ENCODE results near the gene MAP1A. TPM values are rescaled to one million over a fixed set of nuclear protein-coding genes. Genes with fewer than 3 reads are reported as not detected.
A peak's percentile ranks its signal among the peaks of the same experiment; 100 is the strongest.

MAP1A gene
- total RNA-seq, 1 experiment from 2014 or later = 1.0 TPM

DNA sequence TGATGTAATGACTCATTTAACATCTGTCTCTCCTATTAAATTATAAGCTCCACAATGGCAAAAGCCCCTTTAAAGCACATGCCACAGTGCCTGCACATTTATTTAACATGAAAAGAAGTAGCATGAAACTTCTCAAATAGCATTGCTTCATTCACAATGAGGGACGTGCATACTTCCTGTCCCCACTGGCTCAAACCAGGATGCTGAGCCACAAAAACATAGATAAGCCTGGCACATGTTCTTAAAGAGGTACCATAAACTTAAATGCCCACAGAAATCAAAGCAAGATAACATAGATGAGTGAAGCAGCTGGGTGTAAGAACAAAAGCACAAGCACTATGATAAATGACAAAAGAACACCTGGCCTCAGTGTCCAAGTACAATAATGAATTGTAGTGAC, 28.2 kb upstream of the MAP1A start:
- Histone ChIP-seq H3K9me3 (ENCODE audit: low read length) (no peaks in the 10 kb centered on the region), H3K27me3 (ENCODE audit: low read length) (no peaks in the 10 kb centered on the region), H3K36me3 (ENCODE audit: low read depth, low read length) (peaks cover 13% of the 10 kb centered on the region; the same call in 1 of the 2 replicates), H4K20me1 (ENCODE audit: low read length) (no peaks in the 10 kb centered on the region), H3K79me2 (ENCODE audit: low read length) (peaks cover 15% of the 10 kb centered on the region), H3K4me2 (ENCODE audit: low read length) (no peak overlapping the region), H3F3A (ENCODE audit: low read length, unreplicated experiment) (no peaks in the 10 kb centered on the region), H2AFZ (ENCODE audit: low read length) (no peak overlapping the region), H3K4me1 (ENCODE audit: insufficient read depth, low read length) (peaks cover 9% of the 10 kb centered on the region), H3K4me3 (ENCODE audit: low read length) (no peak overlapping the region), H3K27ac (ENCODE audit: low read length) (no peak overlapping the region), H3K9me2 (replicated peaks; ENCODE audit: low read length) (no peaks in the 10 kb centered on the region), H3K9ac (ENCODE audit: low read length) (no peak overlapping the region)
- BruUV-seq (replicated peaks) = no TSS peak
- ChIA-PET POLR2A (ENCODE audit: unreplicated experiment) (no interaction called here), CTCF (interaction anchor here (0.6 kb wide), 1 partner anchor 63 kb away, joined by 4 read pairs; no protein-coding TSS in a partner anchor)
- no peak for ATAC-seq
- no peak for DNase-seq
- intact Hi-C loops (cut with micrococcal nuclease) = no loop called here
- no peak for TF ChIP-seq EZH2 (IDR thresholded peaks at IDR 0.05; ENCODE audit: low read length, unreplicated experiment)
- TF ChIP-seq EZH2phosphoT487 (IDR thresholded peaks at IDR 0.05; ENCODE audit: borderline replicate concordance, low read length) = no peak

DNA sequence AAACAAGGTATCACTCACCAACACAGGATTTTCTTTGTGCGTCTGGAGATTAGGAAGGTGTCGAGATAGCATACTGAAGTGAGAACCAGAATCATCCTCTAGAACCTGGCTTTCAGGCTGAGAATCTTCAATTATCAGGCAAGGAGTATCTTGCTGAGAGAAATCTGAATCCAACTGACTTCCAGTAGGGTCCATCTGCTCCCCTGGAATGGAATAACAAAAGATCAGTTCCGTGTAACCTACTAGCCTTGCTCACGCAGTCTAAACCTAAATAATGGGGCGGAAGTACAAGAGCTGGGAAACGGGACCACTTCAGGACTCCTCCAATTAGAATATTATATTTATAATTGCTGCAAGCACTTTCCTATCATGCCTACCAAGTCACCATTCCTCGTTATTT, 25.1 kb upstream of the MAP1A start:
- H3K9ac ChIP-seq (ENCODE audit: low read length) = peak overlapping the region; percentile 84
- peaks cover 13% of the 10 kb centered on the region; the same call in 1 of the 2 replicates for H3K36me3 ChIP-seq (ENCODE audit: low read depth, low read length)
- H3K4me3 ChIP-seq (ENCODE audit: low read length) = peak overlapping the region; percentile 99
- no peak overlapping the region for H3K27ac ChIP-seq (ENCODE audit: low read length)
- ATAC-seq (no peak; the same call in 1 of the 2 replicates), DNase-seq (no peak)
- peaks cover 15% of the 10 kb centered on the region for H3K79me2 ChIP-seq (ENCODE audit: low read length)
- H3F3A ChIP-seq (ENCODE audit: low read length, unreplicated experiment) = no peaks in the 10 kb centered on the region
- no peaks in the 10 kb centered on the region for H3K27me3 ChIP-seq (ENCODE audit: low read length)
- TF ChIP-seq EZH2phosphoT487 (IDR thresholded peaks at IDR 0.05; ENCODE audit: borderline replicate concordance, low read length) = no peak
- peak overlapping the region; percentile 95 for H3K4me2 ChIP-seq (ENCODE audit: low read length)
- CTCF ChIA-PET = no interaction called here
- BruUV-seq (replicated peaks) = no TSS peak
- H4K20me1 ChIP-seq (ENCODE audit: low read length) = no peaks in the 10 kb centered on the region
- no peaks in the 10 kb centered on the region for H3K9me2 ChIP-seq (replicated peaks; ENCODE audit: low read length)
- POLR2A ChIA-PET (ENCODE audit: unreplicated experiment) = no interaction called here
- peak overlapping the region; percentile 100 for H2AFZ ChIP-seq (ENCODE audit: low read length)
- H3K9me3 ChIP-seq (ENCODE audit: low read length) = no peaks in the 10 kb centered on the region
- intact Hi-C loops (cut with micrococcal nuclease) = no loop called here
- H3K4me1 ChIP-seq (ENCODE audit: insufficient read depth, low read length) = peaks cover 9% of the 10 kb centered on the region

DNA sequence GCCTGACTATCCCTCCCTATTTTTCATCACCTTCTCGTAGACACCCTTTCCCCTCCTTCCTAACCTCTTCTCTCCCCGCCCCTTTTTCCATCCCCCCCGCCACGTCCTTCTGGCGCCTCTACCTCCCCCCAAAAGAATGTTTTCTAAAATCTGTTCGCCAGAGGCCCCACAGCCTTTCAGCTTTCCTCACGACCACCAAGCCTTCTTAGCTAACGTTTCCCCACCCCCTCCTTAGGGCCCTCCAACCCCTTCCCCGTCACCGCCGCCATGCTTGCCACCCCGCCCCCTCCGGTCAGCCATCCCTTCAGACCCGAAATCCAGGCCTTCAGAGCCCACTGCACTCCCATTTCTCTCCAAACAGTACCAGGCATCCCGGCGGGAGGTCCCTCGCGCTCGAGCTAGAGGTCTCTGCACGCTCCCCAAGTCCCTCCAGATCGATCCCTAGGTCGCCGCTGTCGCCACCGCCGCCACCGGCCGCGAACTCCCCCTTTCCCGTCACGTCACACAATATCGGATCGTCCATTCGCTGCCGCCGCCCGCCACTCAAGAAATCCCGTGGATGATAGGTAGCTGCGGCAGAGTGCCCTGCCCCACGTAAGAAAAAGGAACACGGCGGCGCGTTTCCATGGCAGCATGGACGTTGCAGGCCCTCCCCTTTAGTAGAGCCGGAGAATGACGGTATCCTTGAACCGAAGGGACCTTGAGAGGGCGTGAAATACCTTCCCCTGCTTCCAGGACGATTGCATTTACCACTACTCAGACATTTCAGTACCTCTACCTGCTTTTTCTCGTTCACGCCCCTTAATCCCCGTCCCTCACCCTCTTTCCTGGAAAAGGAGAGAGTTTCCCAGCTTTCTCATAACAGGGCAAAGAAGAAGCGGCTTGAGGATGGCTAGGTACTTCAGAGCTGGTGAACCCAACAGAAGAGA, 24.5 kb upstream of the MAP1A start, which contains the start of gene TP53BP1:
TP53BP1 (minus strand) TSS at position 484 of the 929 bp plus-strand sequence; CDS start at position 371, 113 bp downstream.
- DNase-seq (peak; percentile 94), ATAC-seq (peak; percentile 100)
- peaks cover 9% of the 10 kb centered on the region; the same call in 1 of the 2 replicates for H3K36me3 ChIP-seq (ENCODE audit: low read depth, low read length)
- H3K27me3 ChIP-seq (ENCODE audit: low read length) = no peaks in the 10 kb centered on the region
- peak within 1 kb of the TSS; percentile 100 for H2AFZ ChIP-seq (ENCODE audit: low read length)
- TF ChIP-seq, protein P1, sequence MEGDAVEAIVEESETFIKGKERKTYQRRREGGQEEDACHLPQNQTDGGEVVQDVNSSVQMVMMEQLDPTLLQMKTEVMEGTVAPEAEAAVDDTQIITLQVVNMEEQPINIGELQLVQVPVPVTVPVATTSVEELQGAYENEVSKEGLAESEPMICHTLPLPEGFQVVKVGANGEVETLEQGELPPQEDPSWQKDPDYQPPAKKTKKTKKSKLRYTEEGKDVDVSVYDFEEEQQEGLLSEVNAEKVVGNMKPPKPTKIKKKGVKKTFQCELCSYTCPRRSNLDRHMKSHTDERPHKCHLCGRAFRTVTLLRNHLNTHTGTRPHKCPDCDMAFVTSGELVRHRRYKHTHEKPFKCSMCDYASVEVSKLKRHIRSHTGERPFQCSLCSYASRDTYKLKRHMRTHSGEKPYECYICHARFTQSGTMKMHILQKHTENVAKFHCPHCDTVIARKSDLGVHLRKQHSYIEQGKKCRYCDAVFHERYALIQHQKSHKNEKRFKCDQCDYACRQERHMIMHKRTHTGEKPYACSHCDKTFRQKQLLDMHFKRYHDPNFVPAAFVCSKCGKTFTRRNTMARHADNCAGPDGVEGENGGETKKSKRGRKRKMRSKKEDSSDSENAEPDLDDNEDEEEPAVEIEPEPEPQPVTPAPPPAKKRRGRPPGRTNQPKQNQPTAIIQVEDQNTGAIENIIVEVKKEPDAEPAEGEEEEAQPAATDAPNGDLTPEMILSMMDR (conservative IDR thresholded peaks at IDR 0.05; ENCODE audit: low read depth, low read length) = no peak
- H3K4me2 ChIP-seq (ENCODE audit: low read length) = peak within 1 kb of the TSS; percentile 95
- ChIA-PET POLR2A (ENCODE audit: unreplicated experiment) (interaction anchor here (0.6 kb wide), 2 partner anchors 14 to 444 kb away, joined by 3 to 7 read pairs; no protein-coding TSS in a partner anchor), CTCF (interaction anchor here (0.8 kb wide), 1 partner anchor 17 kb away, joined by 6 read pairs; no protein-coding TSS in a partner anchor)
- H3K9me2 ChIP-seq (replicated peaks; ENCODE audit: low read length) = no peaks in the 10 kb centered on the region
- H3K4me1 ChIP-seq (ENCODE audit: insufficient read depth, low read length) = peaks cover 9% of the 10 kb centered on the region
- no peaks in the 10 kb centered on the region for H3F3A ChIP-seq (ENCODE audit: low read length, unreplicated experiment)
- H3K9ac ChIP-seq (ENCODE audit: low read length) = peak within 1 kb of the TSS; percentile 84
- peak within 1 kb of the TSS; percentile 99 for H3K4me3 ChIP-seq (ENCODE audit: low read length)
- BruUV-seq (replicated peaks) = no TSS peak
- H3K79me2 ChIP-seq (ENCODE audit: low read length) = peaks cover 15% of the 10 kb centered on the region
- no peaks in the 10 kb centered on the region for H3K9me3 ChIP-seq (ENCODE audit: low read length)
- intact Hi-C loops (cut with micrococcal nuclease) = no loop called here
- H3K27ac ChIP-seq (ENCODE audit: low read length) = peak within 1 kb of the TSS; percentile 21; the same call in 1 of the 2 replicates
- no peaks in the 10 kb centered on the region for H4K20me1 ChIP-seq (ENCODE audit: low read length)

All from PC-3 (cell line).